SIG-M5 treated with dmso at 0.1 percent for 504 hours (cell line): ENCODE data around the gene NOTUM.
A peak's percentile ranks its signal among the peaks of the same experiment; 100 is the strongest.

Experiments used
- DNase-seq: peaks from one replicate; lab custom pipeline; 2025; ENCODE audit not compliant: unreplicated experiment; lab: John Stamatoyannopoulos, UW

The NOTUM gene

DNA sequence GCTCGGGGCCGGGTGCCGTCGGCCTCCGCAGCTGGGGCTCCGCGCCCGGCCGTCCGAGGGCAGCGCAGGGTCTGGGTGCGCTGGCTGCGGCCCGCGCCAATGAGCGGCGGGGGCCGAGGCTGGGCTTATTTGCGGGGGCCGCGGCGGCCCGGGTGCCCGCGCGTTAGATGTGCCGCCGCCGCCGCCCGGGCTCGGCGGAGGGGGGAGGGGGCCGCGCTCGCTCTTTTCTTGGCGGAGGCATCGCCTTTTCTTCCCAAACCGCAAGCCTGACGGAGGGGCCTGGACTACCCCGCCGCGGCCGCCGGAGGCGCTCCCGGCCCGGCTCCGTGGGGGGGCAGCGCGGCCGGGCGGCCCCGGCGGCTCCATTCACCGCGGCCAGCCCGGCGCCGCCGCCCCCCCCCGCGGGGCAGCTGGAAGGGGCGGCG is at the start of gene NOTUM:
Gene NOTUM (minus strand): TSS at position 101 of the 425 bp plus-strand sequence. CDS start 278 bp downstream, outside the sequence.
- DNase-seq, result peak; percentile 27

DNA sequence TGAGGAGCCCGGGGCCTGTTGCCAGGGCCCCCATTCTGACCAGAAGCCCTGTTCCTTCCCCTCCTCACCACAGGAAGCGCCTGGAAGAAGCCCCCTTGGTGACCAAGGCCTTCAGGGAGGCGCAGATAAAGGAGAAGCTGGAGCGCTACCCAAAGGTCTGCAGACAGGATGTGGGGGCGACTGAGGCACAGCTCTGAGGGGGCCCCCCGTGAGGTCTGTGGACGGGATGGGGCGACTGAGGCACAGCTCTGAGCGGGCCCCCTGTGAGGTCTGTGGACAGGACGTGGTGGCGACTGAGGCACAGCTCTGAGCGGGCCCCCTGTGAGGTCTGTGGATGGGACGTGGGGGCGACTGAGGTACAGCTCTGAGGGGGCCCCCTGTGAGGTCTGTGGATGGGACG is 48.4 kb upstream of the NOTUM start:
- DNase-seq, result no peak

DNA sequence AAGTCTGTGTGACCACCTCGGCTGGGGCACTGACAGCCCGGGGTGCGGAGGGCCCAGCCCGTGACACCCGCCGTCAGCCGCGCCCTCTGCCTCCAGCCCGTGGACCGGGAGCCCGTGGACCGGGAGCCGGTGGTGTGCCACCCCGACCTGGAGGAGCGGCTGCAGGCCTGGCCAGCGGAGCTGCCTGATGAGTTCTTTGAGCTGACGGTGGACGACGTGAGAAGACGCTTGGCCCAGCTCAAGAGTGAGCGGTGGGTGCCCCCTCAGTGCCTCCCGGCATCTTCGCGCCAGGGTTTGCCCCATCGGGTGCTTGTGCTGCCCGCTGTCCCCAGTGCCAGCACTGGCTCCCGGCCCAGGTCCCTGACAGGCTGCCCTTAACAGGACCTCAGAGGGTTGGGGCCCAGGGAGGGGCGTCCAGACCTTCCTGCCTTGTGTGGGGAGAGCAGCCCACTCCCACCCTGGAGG is 48.0 kb upstream of the NOTUM start:
- DNase-seq, result no peak

DNA sequence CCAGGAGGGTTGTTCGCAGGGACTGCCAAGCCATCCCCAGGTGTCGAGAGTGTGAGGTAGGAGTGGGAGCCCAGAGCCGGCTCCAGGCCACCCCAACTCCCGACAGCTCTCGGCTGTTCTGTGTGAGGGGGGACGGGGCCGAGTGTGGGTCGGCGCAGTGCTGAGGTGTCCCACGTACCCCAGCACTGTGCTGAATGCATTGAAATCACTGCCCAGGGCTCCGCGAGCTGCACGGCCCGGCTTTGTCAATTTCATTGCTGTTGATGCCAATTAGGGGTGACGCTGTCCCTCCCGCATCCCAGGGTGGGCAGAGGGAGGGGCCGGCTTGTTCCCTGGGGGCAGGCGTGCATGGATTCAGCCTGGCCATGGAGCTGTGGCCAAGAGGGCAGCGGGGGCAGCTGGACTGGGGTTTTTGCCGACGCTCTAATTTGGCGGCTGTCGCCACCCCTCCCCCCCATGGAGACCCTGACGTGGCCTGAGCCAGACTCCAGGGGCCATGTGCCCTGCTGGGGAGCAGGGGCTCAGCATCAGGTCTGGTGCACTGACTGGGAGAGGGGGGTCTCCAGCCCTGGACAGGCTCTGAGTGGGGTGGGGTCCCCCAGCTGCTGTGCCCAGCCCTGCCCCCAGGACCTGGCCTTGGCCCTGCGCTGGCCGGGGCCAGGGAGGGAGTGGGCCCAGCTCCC is 47.4 kb upstream of the NOTUM start:
- no peak for DNase-seq

DNA sequence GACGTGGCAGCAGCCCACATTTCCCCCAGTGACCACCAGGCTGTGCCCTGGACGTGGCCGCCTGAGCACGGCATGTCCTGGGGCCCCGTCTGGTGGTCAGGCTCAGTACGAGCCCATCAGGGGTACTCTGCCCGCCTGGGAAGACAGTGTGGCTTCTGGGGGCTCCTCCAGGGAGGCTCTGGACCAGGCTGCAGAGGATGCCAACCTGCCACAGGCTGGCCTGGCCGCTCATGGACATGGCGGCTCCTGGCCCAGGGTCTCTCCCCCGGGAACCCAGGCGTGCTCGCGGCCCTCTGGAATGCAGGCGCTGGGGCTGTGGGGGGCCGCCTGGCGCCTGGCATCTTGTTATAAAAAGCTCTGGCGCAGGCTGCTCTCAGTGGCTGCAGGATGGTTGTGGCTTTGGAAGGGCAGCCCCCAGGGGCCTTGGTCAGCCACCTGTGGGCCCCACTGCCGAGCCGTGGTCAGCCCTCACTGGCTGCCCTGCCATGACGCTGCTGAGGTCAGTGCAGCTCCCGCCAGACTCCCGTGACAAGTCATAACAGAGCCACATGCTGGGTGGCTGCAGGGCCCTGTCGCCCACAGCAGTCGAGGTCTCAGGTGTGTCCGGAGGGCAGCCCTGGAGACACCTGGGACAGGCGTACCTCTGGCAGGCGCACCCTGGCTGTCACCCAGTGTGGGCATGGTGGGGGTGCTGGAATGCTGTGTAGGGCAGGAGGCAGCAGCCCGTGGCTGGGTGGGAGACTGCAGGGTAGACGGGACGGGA is 46.7 kb upstream of the NOTUM start:
- DNase-seq, result no peak

DNA sequence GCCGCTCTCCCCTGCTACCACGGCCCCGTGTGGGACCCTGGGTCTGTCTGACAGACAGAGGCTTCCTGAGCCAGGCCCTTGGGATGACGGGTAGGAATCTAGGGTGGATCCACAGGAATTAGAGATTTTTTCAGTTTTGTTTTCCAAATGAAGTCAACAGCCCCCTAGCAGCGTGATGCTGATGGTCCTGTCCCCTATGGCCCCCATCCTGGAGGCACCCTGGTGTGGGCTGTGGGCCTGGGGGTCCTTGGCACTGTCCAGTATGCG is 46.2 kb upstream of the NOTUM start:
- DNase-seq, result no peak

DNA sequence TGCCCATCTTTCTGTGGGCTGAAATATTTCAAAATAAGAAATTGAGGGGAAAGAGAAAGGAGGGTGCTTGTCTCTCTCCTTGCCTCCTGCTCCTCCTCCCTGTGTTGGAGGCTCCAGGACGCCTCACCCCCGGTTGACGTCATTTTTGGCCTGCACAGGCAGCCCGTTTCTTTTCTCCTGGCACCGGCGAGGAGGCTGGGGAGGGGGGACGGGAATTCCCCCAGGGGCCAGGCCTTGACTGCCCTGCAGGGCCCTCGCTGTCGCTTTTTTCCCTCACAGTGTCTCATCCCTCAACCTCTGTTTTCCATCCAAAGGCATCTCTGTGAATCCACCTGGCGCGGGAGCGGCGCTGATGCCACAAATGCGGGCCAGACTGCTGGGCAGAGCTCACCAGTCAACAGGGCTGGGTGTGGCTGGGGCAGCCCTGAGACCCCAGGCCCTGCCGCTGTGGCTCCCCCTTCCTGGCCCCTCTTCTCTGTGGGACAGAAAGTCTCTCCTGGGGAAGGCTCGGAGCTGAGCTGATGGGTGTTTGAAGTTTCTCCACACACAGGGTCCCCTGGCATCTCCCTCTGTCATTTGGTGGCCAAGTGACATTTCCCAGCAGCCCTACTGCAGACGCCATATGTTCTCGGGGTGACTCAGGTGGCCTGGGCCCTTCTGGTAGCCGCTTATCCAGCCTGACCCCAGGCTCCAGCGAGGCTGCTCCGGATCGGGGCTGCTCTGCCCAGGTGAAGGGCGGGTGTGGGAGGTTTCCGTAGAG is 45.7 kb upstream of the NOTUM start:
- no peak for DNase-seq

DNA sequence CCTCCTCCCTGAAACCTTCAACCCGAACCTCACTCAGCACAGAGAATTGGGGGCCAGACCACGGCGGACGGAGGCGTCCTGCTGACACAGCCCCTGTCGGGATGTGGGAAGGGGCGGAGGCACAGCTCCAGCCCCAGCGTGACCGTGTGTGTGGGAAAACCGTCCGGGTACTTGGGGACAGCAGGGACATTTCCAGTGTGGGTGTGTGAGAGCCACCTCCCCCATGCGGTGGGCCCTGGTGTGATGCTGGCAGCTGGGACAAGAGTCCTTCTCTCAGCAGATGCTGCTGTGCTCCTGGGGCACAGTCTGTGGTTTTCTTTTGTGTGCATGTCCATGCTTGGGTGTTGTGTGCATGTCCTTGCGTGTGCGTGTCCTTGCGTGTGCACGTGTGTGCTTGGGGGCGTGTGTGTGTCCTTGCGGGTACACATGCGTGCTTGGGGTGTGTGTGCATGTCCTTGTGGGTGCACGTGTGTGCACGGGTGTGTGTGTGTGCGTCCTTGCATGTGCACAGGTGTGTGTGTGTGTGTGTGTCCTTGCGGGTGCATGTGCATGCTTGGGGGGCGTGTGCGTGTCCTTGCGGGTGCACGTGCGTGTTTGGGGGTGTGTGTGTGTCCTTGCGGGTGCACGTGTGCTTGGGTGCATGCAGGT is 44.8 kb upstream of the NOTUM start:
- no peak for DNase-seq

DNA sequence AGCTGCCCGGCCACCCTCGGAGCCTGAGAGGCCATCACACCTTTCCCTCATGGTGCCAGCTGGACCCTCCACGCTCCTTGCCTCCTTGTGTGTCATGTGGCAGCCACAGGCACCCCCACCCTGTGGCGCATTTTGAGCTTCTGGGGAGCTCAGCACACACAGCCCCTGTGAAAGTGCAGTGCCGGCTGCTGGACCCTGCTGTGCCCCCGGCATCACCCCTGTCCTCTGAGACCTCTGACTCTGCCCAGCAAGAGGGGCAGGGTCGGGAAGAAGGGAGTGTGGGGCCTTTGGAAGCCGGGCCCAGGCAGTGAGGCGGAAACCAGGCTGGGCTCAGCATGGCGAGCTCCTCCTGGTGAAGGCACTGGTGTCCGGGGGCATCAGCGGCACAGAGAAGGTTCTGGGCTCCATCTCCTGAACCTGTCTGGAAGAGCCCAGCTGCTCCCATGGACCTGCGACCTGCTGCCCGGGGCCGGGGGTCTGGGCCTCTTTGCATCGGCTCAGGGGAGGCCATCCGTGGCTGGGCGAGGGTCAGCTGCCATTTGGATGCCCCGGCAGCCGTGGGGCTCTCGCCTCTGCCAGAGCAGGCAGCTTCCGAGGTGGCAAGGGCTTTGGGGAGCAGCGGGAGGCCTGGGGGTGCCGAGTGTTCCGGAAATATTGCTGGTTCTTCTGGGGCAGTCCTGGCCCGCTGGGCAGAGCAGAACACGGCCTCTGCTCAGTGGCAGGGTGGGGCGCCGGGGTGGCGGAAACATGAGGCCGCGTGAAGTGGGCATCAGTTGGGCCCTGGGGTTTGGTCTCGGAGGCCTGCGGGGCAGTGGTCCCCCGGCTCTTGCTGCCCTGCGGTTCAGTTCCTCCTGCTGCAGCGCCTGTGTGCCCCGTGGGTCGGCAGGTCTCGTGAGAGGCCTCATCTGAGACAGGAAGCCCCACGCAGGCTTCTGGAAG is 43.8 kb upstream of the NOTUM start:
- DNase-seq, result no peak

DNA sequence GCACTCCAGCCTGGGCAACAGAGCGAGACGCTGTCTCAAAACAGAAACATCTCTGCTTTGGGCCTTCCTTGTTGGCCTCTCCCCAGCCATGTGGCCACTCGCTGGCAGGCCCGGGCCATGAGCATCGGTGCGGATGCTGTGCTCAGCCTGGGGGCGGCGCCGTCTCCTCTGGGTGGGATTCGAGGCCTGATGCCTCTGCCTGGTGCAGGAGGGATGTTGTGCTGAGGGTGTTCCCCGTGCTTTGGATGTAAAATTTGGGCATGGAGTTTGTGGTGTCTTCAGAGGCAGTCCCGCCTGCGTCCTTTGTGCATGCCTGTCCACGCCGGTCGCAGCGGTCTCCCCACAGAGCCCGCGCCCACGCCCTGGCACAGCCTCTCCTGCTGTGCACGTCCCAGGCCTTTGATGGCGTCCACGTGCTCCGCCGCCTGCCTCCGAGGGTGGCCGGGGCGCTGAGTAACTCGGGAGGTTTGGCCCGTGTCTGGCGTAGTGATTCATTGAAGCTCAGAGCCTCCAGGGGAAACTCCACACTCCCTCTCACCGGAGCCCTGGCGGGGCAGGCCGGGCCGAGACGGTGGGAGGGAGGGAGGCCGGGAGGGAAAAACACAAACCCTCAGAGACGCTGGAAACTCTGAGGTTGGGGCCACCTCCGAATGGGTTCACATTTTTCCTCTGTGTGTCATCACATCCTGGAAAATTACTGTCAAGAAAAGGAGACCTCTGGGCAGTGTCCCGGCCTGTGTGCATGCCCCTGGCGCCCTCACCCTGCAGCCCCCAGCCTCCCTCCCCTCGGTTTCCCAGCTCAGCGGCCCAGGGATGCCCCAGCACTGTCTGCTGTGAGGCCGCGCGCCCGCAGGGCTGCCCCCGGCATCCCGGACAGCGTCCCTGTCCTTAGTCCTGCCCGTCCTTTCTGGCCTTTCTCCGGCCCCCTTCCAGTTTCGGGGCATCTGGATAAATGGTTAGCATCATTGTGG is 42.7 kb upstream of the NOTUM start:
- no peak for DNase-seq

DNA sequence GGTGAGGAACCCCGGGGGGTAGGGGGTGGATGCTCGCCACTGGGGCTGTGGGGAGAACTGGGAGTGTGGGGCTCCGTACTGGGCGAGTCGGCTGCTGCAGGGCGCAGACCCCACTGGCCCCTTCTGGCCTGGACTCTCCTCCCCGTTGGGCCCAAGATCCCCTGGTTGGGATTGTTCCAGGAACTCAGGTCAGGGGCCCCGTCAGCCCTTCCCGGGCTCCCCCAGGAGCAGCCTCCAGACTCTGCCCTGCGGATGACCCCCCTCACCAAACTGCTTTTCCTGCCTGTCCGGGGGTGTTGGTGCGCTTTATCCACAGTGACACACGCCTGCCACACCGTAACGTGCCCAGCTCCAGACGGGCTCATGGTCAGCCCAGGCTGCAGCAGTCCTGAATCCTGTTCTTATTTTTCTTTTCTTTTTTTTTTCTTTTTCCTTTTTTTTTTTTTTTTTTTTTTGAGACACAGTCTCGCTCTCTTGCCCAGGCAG is 40.6 kb upstream of the NOTUM start:
- no peak for DNase-seq

DNA sequence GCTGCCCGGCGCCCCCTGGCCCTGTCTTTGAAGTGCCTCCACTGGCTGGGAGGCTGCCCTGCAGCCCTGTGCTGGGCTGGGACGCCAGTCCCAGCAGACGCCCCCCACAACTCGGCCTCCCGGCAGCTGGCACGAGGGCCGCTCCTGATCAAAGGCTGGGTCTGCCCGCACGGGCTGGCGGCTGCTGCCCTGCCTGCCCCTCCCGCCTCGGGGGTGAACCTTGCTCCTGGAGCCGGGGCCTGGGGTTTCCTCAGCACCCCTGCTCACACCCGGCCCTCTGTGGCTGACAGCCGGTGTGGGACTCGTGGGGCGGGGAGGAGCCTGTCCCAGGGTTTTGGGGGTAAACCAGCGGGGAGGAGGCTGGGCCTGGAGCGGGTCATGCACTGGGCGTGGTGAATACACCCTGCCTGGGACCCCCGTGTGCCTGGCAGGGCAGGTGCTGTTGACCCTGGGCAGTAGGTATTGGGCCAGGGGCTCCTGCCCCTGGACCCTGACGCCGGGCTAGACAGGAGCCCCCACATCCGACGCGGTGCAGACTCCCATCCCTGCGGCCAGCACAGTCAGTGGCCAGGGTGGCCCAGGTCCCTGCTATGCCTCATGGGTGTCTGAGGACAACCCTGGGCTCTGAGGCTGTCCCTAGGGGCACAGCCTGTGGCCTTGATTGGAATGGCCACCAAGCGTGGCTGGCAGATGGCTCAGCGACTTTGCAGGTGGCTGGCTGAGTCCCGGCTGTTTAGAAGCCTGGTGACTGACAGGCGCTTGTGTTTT is 40.0 kb upstream of the NOTUM start:
- no peak for DNase-seq

DNA sequence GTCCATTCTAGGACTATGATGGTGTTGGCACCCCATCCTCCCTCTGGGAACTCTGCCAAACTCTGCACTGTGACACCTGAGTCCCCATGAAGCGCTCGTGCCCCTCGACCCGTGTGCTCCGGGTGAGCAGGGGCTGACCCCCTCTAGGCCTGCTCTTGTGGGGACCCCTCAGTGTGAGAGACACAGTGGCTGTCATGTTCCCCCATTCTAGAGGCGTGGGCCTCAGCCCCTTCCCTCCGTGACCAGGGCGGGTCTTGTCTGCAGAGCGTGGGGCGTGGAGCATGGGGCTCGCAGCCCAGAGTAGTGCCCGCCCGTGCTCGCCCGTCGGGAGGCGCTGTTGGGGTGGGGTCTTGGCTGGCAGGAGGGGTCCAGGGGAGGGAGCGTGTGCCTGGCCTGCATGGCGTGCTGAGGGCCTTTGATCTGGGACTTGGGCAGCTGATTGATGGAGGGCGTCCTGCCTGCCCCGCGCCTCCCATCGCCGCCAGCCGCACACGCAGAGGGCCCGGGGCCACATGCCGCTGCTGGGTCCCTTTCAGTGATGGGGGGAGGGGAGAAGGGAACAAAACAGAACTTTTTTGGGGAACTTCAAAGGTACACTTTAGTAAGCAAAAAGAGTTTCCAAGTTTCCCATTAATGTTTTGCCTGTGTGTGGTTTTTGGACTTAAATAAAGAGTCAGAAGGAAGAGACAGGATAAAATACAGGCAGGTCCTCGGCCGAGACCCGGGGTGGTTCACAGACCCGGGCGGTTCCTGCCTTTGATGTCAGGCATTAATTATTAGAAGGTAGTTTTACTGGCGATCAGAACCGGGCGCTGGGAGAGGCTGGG is 39.2 kb upstream of the NOTUM start:
- DNase-seq, result no peak

DNA sequence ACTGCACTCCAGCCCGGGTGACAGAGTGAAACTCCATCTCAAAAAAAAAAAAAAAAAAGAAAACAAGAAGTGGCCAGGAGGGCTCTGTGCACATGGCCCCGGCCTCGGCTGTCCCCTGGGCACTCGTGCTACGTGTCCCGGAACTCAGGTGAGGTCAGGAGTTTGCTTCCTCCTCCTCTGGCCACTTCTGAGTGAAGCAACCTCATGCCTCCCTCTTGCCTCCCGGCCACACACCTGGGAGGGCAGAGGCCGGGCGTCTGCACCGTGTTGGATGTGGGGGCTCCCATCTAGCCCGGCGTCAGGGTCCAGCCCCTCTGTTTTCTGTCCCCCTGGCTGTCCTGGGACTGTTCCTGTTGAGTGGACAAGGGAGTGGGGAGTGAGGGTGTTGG is 38.6 kb upstream of the NOTUM start:
- no peak for DNase-seq

DNA sequence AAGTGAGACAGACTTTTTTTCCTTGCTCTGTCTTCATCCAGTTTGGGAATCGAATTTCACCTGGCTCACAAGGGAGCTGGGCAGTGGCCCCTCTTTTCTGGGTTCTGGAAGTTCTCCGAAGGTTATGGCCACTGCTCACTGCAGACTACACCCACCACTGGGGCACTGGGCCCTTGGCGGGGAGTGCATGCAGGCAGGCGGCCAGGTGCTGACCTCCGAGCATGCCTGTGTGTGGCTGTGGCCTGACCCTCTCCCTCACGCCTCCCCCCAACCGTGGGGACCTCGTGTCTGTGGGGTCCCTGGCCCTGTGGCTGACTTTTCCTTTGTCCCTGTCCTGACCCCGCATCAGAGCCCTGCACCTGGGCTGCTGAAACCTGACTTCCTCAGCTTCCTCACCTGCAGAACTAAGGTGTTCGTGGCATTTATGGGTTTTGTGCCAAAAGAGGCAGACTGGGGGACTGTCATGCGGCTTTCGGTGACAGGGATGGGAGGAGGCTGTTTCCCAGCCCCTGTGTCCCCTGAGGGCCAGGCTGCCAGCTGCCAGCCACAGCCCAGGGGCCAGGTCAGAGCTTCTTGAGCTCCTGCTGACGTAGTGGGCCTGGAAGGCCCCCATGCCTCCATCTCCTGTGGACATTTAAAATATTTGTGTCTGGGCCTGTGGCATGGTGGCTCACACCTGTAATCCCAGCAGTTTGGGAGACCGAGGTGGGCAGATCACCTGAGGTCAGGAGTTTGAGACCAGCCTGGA is 37.9 kb upstream of the NOTUM start:
- DNase-seq, result no peak

DNA sequence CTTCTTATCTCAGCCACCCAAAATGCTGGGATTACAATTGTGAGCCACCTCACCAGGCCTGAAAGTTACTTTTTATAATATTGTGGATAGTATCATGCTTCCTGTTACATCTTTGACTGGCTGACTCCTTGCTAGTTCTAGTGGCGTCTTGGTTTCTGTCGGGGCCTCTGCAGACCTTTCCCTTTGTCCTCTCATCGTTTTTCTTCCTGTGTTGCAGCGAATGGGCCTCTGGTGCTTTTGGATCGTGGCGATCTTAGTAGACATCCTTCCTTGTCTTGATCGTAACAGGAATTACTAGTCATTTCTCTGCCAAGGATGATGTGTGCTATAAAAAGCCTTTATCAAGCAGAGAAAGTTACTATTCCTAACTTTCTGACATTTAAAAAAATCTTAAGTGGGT is 37.2 kb upstream of the NOTUM start:
- DNase-seq, result no peak
